ENCODE results near the gene TTF2.

Gene TTF2

GRCh38 chr1:117130526-117130925 is 70.4 kb downstream of the TTF2 start:
- TF ChIP-seq CTCF (IDR thresholded peaks at IDR 0.05; ENCODE audit: low read depth, low read length), result no peak
- DNase-seq (ENCODE audit: low read depth in 2 of 2), result no peak

GRCh38 chr1:117135329-117135728 is 75.2 kb downstream of the TTF2 start:
- no peak overlapping the region for H3K4me3 ChIP-seq (replicated peaks in 1 of 2; ENCODE audit: low read depth in 2 of 2, low read length in 2 of 2)
- TF ChIP-seq CTCF (IDR thresholded peaks at IDR 0.05; ENCODE audit: low read depth, low read length), result no peak
- no peak for DNase-seq (ENCODE audit: low read depth in 2 of 2)

More at GRCh38 chr1:117130526-117130925, 70.4 kb downstream of the TTF2 start:
- no peak overlapping the region for H3K4me3 ChIP-seq (replicated peaks in 1 of 2; ENCODE audit: low read depth in 2 of 2, low read length in 2 of 2)

- H3K4me3 ChIP-seq (replicated peaks in 1 of 2; ENCODE audit: low read depth in 2 of 2, low read length in 2 of 2), result no peak overlapping the region
- no peak for DNase-seq (ENCODE audit: low read depth in 2 of 2)
- TF ChIP-seq CTCF (IDR thresholded peaks at IDR 0.05; ENCODE audit: low read depth, low read length), result no peak
Measured at GRCh38 chr1:117136749-117137148, 76.6 kb downstream of the TTF2 start.

- TF ChIP-seq CTCF (IDR thresholded peaks at IDR 0.05; ENCODE audit: low read depth, low read length), result no peak
- H3K4me3 ChIP-seq (replicated peaks in 1 of 2; ENCODE audit: low read depth in 2 of 2, low read length in 2 of 2), result no peak overlapping the region
- no peak for DNase-seq (ENCODE audit: low read depth in 2 of 2)
Measured at GRCh38 chr1:117137281-117137855, 77.2 kb downstream of the TTF2 start.

- no peak for TF ChIP-seq CTCF (IDR thresholded peaks at IDR 0.05; ENCODE audit: low read depth, low read length)
- H3K4me3 ChIP-seq (replicated peaks in 1 of 2; ENCODE audit: low read depth in 2 of 2, low read length in 2 of 2), result no peak overlapping the region
- DNase-seq (ENCODE audit: low read depth in 2 of 2), result no peak
Measured at GRCh38 chr1:117138106-117138505, 78.0 kb downstream of the TTF2 start.

GRCh38 chr1:117138561-117138960 is 78.4 kb downstream of the TTF2 start:
- H3K4me3 ChIP-seq (replicated peaks in 1 of 2; ENCODE audit: low read depth in 2 of 2, low read length in 2 of 2), result no peak overlapping the region
- no peak for TF ChIP-seq CTCF (IDR thresholded peaks at IDR 0.05; ENCODE audit: low read depth, low read length)
- DNase-seq (ENCODE audit: low read depth in 2 of 2), result no peak

GRCh38 chr1:117142200-117142599 is 82.1 kb downstream of the TTF2 start:
- no peak overlapping the region for H3K4me3 ChIP-seq (replicated peaks in 1 of 2; ENCODE audit: low read depth in 2 of 2, low read length in 2 of 2)
- TF ChIP-seq CTCF (IDR thresholded peaks at IDR 0.05; ENCODE audit: low read depth, low read length), result no peak
- DNase-seq (ENCODE audit: low read depth in 2 of 2), result peak in 1 of 2 donors; percentile 6

All from cardiac fibroblast (primary cell).